Parathyroid adenoma (tissue), 2 donors: ENCODE measurements around the gene TSHZ2.

ENCODE experiments used
- H2AFZ ChIP-seq: fragments of 300-600 bp; sonication (generic); one replicate; pipeline ENCODE4 v1.7.0; 2017; ENCODE audit warnings: antibody characterized with exemption, mild to moderate bottlenecking
- H3K27ac ChIP-seq: fragments of 300-600 bp; sonication (generic); one replicate; pipeline ENCODE4 v1.7.0; 2017
- H3K27me3 ChIP-seq: fragments of 300-600 bp; sonication (generic); one replicate; pipeline ENCODE4 v1.7.0; 2017; ENCODE audit warnings: low read length; ENCODE audit not compliant: control insufficient read depth, insufficient read depth
- H3K36me3 ChIP-seq: fragments of 300-600 bp; sonication (generic); one replicate; pipeline ENCODE4 v1.7.0; 2017; ENCODE audit warnings: low read length; ENCODE audit not compliant: control insufficient read depth, insufficient read depth
- H3K4me1 ChIP-seq: fragments of 300-600 bp; sonication (generic); one replicate; pipeline ENCODE4 v1.7.0; 2017; ENCODE audit warnings: control low read depth
- H3K4me2 ChIP-seq: fragments of 300-600 bp; sonication (generic); one replicate; pipeline ENCODE4 v1.7.0; 2017; ENCODE audit warnings: low read length
- H3K4me3 ChIP-seq: fragments of 300-600 bp; sonication (generic); one replicate; pipeline ENCODE4 v1.7.0; 2017; ENCODE audit warnings: low read depth, low read length
- H3K79me2 ChIP-seq: fragments of 300-600 bp; sonication (generic); one replicate; pipeline ENCODE4 v1.7.0; 2017; ENCODE audit warnings: control low read depth
- H3K9ac ChIP-seq: fragments of 300-600 bp; sonication (generic); one replicate; pipeline ENCODE4 v1.7.0; 2017; ENCODE audit warnings: mild to moderate bottlenecking
- H3K9me3 ChIP-seq: fragments of 300-600 bp; sonication (generic); one replicate; pipeline ENCODE4 v1.7.0; 2017; ENCODE audit warnings: low read length; ENCODE audit not compliant: control insufficient read depth
- CTCF ChIP-seq: fragments of 300-600 bp; sonication (generic); IDR thresholded peaks from one replicate; pipeline ENCODE4 v1.7.0; 2017; ENCODE audit warnings: antibody characterized with exemption, mild to moderate bottlenecking
- donor health status: primary hyperparathyroidism.

TSHZ2 gene

DNA sequence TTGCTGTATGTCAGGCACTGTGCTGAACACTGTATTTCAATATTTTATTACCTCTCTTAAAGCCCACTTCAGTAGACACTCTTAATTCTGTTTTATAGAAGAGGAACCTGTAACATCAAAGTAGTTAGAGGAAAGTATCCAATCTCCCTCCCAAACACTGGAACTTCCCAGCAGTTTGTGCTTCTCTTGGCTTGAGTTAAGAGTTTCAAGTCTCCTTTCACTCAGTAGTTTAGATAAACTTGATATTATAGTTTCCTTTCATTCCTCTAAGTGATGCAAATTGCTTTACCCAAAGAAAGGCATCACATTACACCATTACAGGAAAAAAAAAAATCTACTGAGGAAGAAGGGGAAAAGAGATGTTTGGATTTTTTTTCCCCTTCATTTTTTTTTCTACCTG lies 164.3 kb downstream of the TSHZ2 start:
- H3K79me2 ChIP-seq = no peaks in the 10 kb centered on the region
- no peak overlapping the region for H3K27ac ChIP-seq
- no peak overlapping the region for H2AFZ ChIP-seq
- no peak overlapping the region for H3K9ac ChIP-seq
- no peaks in the 10 kb centered on the region for H3K36me3 ChIP-seq
- H3K27me3 ChIP-seq = no peaks in the 10 kb centered on the region
- no peak overlapping the region for H3K4me3 ChIP-seq
- no peaks in the 10 kb centered on the region for H3K9me3 ChIP-seq
- TF ChIP-seq CTCF = no peak
- no peak overlapping the region for H3K4me2 ChIP-seq
- no peaks in the 10 kb centered on the region for H3K4me1 ChIP-seq

GRCh38 chr20:53138454-53139262 lies 166.5 kb downstream of the TSHZ2 start:
- H2AFZ ChIP-seq = no peak overlapping the region
- no peak overlapping the region for H3K4me3 ChIP-seq
- no peak overlapping the region for H3K9ac ChIP-seq
- no peaks in the 10 kb centered on the region for H3K79me2 ChIP-seq
- no peak overlapping the region for H3K4me2 ChIP-seq
- no peaks in the 10 kb centered on the region for H3K4me1 ChIP-seq
- no peak for TF ChIP-seq CTCF
- no peaks in the 10 kb centered on the region for H3K9me3 ChIP-seq
- no peaks in the 10 kb centered on the region for H3K27me3 ChIP-seq
- H3K36me3 ChIP-seq = no peaks in the 10 kb centered on the region
- no peak overlapping the region for H3K27ac ChIP-seq

DNA sequence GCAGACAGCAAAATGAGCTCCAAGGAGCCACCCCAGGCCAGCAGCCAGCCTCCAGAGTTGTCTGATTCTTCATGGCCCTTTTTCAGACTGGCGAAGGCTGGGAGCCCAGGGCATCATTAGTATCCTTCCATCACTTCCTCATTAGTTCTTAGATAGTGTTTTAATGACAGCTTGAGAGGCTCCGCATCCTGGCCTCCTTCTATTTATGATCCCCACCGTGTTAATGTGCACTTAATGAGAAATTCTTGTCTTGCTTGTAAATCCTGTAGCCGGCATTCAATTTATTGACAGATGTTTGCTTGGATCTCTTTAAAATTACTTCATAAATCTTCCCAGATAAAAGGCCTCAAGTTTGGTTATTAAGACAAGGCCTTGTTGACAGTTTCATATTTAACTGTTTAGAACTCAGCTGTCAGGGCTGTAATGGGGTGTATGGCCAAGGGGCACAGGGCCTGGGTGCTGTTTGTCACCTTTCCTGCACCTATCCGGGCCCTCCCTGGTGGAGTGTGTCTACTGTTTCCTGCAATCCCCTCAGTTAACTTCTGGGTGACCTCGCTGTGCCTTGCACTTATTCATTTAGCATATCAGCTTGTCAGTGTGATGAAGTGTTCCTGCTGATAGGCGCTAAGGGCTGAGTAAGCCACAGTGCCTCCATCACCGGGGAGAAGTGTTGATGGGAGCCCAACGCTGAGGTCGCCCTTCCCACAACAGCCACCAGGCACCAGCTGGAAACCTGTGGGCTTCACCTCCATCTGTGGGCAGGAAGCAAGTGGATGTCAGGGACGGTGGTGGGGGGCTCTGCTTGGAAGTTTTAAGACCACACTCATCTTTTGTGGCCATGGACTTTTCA lies 169.3 kb downstream of the TSHZ2 start:
- Histone ChIP-seq H3K9me3 (no peaks in the 10 kb centered on the region), H3K9ac (no peak overlapping the region), H3K4me2 (no peak overlapping the region), H3K36me3 (no peaks in the 10 kb centered on the region), H3K4me3 (no peak overlapping the region), H3K4me1 (no peaks in the 10 kb centered on the region), H3K79me2 (no peaks in the 10 kb centered on the region), H3K27ac (no peak overlapping the region), H2AFZ (no peak overlapping the region), H3K27me3 (no peaks in the 10 kb centered on the region)
- no peak for TF ChIP-seq CTCF

DNA sequence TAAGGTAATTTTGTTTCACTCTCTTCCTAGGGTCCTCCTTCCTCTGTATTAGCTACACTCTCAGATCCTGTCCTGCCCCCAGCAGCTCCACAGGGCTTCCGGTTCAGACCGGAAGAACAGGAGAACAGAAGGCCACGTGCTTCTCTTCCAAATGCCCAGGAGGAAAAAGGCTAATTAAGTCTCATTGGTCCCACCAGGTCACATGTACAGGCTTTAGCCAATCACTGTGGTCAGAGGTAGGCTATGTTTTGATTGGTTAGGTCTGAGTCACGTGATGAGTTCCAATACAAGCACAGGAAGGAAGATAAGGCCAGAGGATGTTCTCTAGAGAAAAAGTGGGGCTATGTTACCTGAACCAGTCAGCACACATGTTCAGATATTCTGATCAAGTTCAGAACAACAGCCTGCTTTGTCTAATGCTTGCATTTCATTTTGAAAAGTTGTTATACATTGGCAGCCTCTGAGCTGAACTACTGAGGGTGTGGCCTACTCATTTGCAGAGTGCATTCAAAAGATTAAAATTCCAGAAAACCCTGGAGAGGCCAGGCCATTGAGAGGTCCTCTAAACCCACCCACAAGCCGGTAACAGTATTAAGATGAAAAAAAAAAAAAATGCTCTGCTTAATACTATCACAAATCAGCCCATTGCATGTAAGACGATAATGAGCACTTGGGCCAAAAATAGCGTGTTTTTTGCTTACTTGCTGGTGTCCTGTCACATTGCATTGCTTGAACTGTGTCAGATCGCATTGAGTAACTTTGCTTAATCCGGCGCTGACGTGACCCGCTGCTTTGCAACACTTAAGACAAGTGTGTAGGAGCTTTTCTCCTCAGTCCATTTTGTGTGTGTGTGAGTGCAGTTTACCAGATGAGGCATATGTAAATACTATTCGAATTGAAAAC lies 170.3 kb downstream of the TSHZ2 start:
- Histone ChIP-seq H3K36me3 (no peaks in the 10 kb centered on the region), H3K27me3 (no peaks in the 10 kb centered on the region), H3K9ac (no peak overlapping the region), H2AFZ (no peak overlapping the region), H3K4me3 (no peak overlapping the region), H3K27ac (no peak overlapping the region), H3K79me2 (no peaks in the 10 kb centered on the region), H3K9me3 (no peaks in the 10 kb centered on the region), H3K4me1 (no peaks in the 10 kb centered on the region), H3K4me2 (no peak overlapping the region)
- TF ChIP-seq CTCF = no peak
